Stimulated activated CD4-positive, alpha-beta T cell treated with anti-CD3 and anti-CD28 coated beads, TNF-alpha, amount 100 ng/mL, for 4 hours (primary cell): ENCODE data around the gene CNTN4.
"Not testable (repeated sequence)": the region's sequence is repeated elsewhere in the genome, so short reads cannot be mapped to it uniquely, and the experiment has no call there.

ENCODE experiments used
- DNase-seq, 3 experiments: peaks; one replicate each; pipeline ENCODE4 v3.0.0-alpha.2; 2020; ENCODE audit warnings: low read depth in 3 of 3

The CNTN4 gene

GRCh38 chr3:2516762-2517441, 418.2 kb downstream of the CNTN4 start:
- no peak for DNase-seq

GRCh38 chr3:2517500-2518172, 419.0 kb downstream of the CNTN4 start:
- DNase-seq, result no peak

- no peak for DNase-seq
These were observed 424.7 kb downstream of the CNTN4 start for GRCh38 chr3:2523281-2523836.

GRCh38 chr3:2525968-2526367, 427.3 kb downstream of the CNTN4 start:
- no peak for DNase-seq

GRCh38 chr3:2526926-2527325, 428.3 kb downstream of the CNTN4 start:
- no peak for DNase-seq

- DNase-seq, result not testable (repeated sequence)
These were observed 428.7 kb downstream of the CNTN4 start for GRCh38 chr3:2527328-2527727.

GRCh38 chr3:2534767-2535166, 436.1 kb downstream of the CNTN4 start:
- not testable (repeated sequence) for DNase-seq

GRCh38 chr3:2535206-2535605, 436.5 kb downstream of the CNTN4 start:
- no peak for DNase-seq

- no peak for DNase-seq
These were observed 437.9 kb downstream of the CNTN4 start for GRCh38 chr3:2536575-2536974.

- no peak for DNase-seq
These were observed 441.4 kb downstream of the CNTN4 start for GRCh38 chr3:2540115-2540514.

- DNase-seq, result no peak
These were observed 444.6 kb downstream of the CNTN4 start for GRCh38 chr3:2543247-2543646.

- DNase-seq, result no peak
These were observed 445.5 kb downstream of the CNTN4 start for GRCh38 chr3:2544212-2544611.

GRCh38 chr3:2544718-2545117, 446.1 kb downstream of the CNTN4 start:
- DNase-seq, result no peak

- DNase-seq, result no peak
These were observed 448.4 kb downstream of the CNTN4 start for GRCh38 chr3:2547049-2547448.

- no peak for DNase-seq
These were observed 456.0 kb downstream of the CNTN4 start for GRCh38 chr3:2554656-2555055.

GRCh38 chr3:2558796-2559195, 460.1 kb downstream of the CNTN4 start:
- no peak for DNase-seq

GRCh38 chr3:2567451-2567850, 468.8 kb downstream of the CNTN4 start:
- no peak for DNase-seq

GRCh38 chr3:2568156-2568555, 469.5 kb downstream of the CNTN4 start:
- no peak for DNase-seq

- DNase-seq, result no peak
These were observed 470.3 kb downstream of the CNTN4 start for GRCh38 chr3:2568929-2569328.

- no peak for DNase-seq
These were observed 478.9 kb downstream of the CNTN4 start for GRCh38 chr3:2577571-2577970.

- DNase-seq, result no peak
These were observed 479.9 kb downstream of the CNTN4 start for GRCh38 chr3:2578560-2578959.

- no peak for DNase-seq
These were observed 480.5 kb downstream of the CNTN4 start for GRCh38 chr3:2579206-2579605.

GRCh38 chr3:2583046-2583445, 484.4 kb downstream of the CNTN4 start:
- DNase-seq, result no peak
